Keratinocyte (primary cell): ENCODE measurements around the gene TRDN. TPM values are rescaled to one million over a fixed set of nuclear protein-coding genes. Genes with fewer than 3 reads are reported as not detected.

Experiments used
- DNase-seq: peaks from one replicate; pipeline ENCODE4 v3.0.0-alpha.2; 2011; ENCODE audit warnings: low read depth, missing footprints, low spot score
- FAIRE-seq: peaks from 2 replicates; lab custom pipeline; 2011; peaks lifted over from hg19 to GRCh38; lab: Jason Lieb, UNC
- H2AFZ ChIP-seq: 2 replicates; pipeline ENCODE4 v1.6.0; 2012; ENCODE audit warnings: low read length, control low read depth, inconsistent platforms; ENCODE audit not compliant: control insufficient read depth
- H3K27ac ChIP-seq: 2 replicates; pipeline ENCODE4 v1.5.1; 2011; ENCODE audit warnings: low read length; ENCODE audit not compliant: control insufficient read depth, insufficient read depth
- H3K27me3 ChIP-seq: 3 replicates; pipeline ENCODE4 v1.6.0; 2011; ENCODE audit warnings: low read length; ENCODE audit not compliant: control insufficient read depth, insufficient read depth; ENCODE audit errors: extremely low read depth
- H3K36me3 ChIP-seq, 2 experiments: 2 replicates in 1 of 2; 3 replicates in 1 of 2; pipeline ENCODE4 v1.5.1; 2011; ENCODE audit warnings: low read length in 2 of 2, mild to moderate bottlenecking in 1 of 2; ENCODE audit not compliant: control insufficient read depth in 2 of 2, insufficient read depth in 2 of 2; ENCODE audit errors: extremely low read depth in 1 of 2
- H3K4me1 ChIP-seq: 3 replicates; pipeline ENCODE4 v1.5.1; 2011; ENCODE audit warnings: low read length; ENCODE audit not compliant: control insufficient read depth, insufficient read depth; ENCODE audit errors: extremely low read depth
- H3K4me2 ChIP-seq: 3 replicates; pipeline ENCODE4 v1.6.0; 2011; ENCODE audit warnings: low read depth, low read length; ENCODE audit not compliant: control insufficient read depth, insufficient read depth; ENCODE audit errors: extremely low read depth
- H3K4me3 ChIP-seq, 3 experiments: fragments of 200-600 bp in 1 of 3; sonication (generic) in 1 of 3; 2 replicates in 2 of 3; 3 replicates in 1 of 3; pipeline ENCODE4 v1.5.1; 2011 to 2016; ENCODE audit warnings: low read length in 3 of 3, mild to moderate bottlenecking in 3 of 3, control low read depth in 2 of 3, inconsistent platforms in 1 of 3, low read depth in 1 of 3, mixed read lengths in 1 of 3, mixed run types in 1 of 3, moderate library complexity in 1 of 3; ENCODE audit not compliant: control insufficient read depth in 2 of 3, insufficient read depth in 2 of 3; ENCODE audit errors: extremely low read depth in 1 of 3
- H3K79me2 ChIP-seq: 2 replicates; pipeline ENCODE4 v1.6.0; 2012; ENCODE audit warnings: low read length; ENCODE audit not compliant: control insufficient read depth, insufficient read depth
- H3K9ac ChIP-seq: 3 replicates; pipeline ENCODE4 v1.6.0; 2011; ENCODE audit warnings: low read length; ENCODE audit not compliant: control insufficient read depth, insufficient read depth; ENCODE audit errors: extremely low read depth
- H3K9me1 ChIP-seq: 3 replicates; pipeline ENCODE4 v1.6.0; 2011; ENCODE audit warnings: low read length; ENCODE audit not compliant: control insufficient read depth, insufficient read depth; ENCODE audit errors: extremely low read depth
- H3K9me3 ChIP-seq: 2 replicates; pipeline ENCODE4 v1.5.1; 2012; ENCODE audit warnings: low read depth, low read length; ENCODE audit not compliant: control insufficient read depth
- H4K20me1 ChIP-seq: 3 replicates; pipeline ENCODE4 v1.6.0; 2011; ENCODE audit warnings: low read length; ENCODE audit not compliant: control insufficient read depth, insufficient read depth; ENCODE audit errors: extremely low read depth
- CTCF ChIP-seq, 3 experiments: IDR thresholded peaks in 1 of 3; conservative IDR thresholded peaks in 1 of 3; optimal IDR thresholded peaks in 1 of 3; 2 replicates in 2 of 3; 3 replicates in 1 of 3; pipeline versions ENCODE3 to v1.5.1; 2011; ENCODE audit warnings: low read length in 3 of 3, mild to moderate bottlenecking in 3 of 3, moderate library complexity in 2 of 3, control low read depth in 1 of 3, inconsistent platforms in 1 of 3; ENCODE audit not compliant: insufficient read depth in 2 of 3; ENCODE audit errors: extremely low read depth in 1 of 3
- EZH2 ChIP-seq: IDR thresholded peaks from one replicate; pipeline ENCODE4 v1.6.1; 2012; ENCODE audit warnings: inconsistent platforms, mild to moderate bottlenecking, low read length, moderate library complexity
- dilution Hi-C: fragments of 300-500 bp; cut with MboI; formaldehyde crosslinking; loops from one replicate; pipeline ENCODE4 v1.7.0; 2020; ENCODE audit warnings: low sequenced_read_pairs; ENCODE audit not compliant: extremely low pct_ligation_motif_present
- polyA plus RNA-seq, 5 experiments: library from polyadenylated mRNA; depleted of rRNA in 3 of 5; stranded (reverse) in 3 of 5; stranded (forward) in 1 of 5; unstranded in 1 of 5; fragments of >200 nt; gene quantifications; 1 replicate in 1 of 5; 2 replicates in 3 of 5; 3 replicates in 1 of 5; pipeline versions ENCODE4 v1.2.1 to v1.2.3, GENCODE V29; 2011 to 2012; ENCODE audit warnings: missing spikeins in 2 of 5, low read depth in 1 of 5, low replicate concordance in 1 of 5

Gene TRDN
- polyA plus RNA-seq, 1 donor (not counting 4 experiments of a cell fraction or from before 2014, with no cell fraction given), result not detected

DNA sequence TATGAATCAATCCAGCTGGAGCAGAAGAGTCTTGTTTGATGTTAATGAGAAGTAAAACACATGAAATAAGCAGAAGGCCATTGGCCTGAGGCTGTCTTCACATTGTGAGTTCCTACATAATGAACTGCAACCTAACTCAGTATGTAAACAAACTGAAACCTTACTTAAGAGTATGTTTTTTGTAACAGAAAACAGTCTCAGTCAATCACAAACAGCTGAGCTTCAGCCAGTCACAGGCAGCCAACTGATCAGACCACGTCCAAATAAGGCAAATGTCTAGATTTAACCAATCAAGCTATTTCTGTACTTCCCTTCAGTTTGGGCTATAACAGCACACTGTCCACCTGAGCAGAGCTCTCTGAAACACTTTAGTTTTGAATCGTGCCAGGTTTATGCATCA is 234.7 kb downstream of the TRDN start:
- DNase-seq, result no peak
- TF ChIP-seq EZH2 (no peak), CTCF (optimal IDR thresholded peaks at IDR 0.05 in 1 of 3, IDR thresholded peaks at IDR 0.05 in 1 of 3, conservative IDR thresholded peaks at IDR 0.05 in 1 of 3; ENCODE audit: extremely low read depth in 1 of 3, insufficient read depth in 2 of 3, low read length in 3 of 3) (no peak)
- no peaks in the 10 kb centered on the region for H3K27me3 ChIP-seq
- H4K20me1 ChIP-seq, result no peaks in the 10 kb centered on the region
- no peak overlapping the region for H3K4me2 ChIP-seq
- H3K4me1 ChIP-seq, result no peaks in the 10 kb centered on the region
- H3K9me1 ChIP-seq, result no peaks in the 10 kb centered on the region
- FAIRE-seq, result no peak
- H2AFZ ChIP-seq, result no peak overlapping the region
- no peak overlapping the region for H3K27ac ChIP-seq
- no peaks in the 10 kb centered on the region for H3K79me2 ChIP-seq
- dilution Hi-C loops, result loop anchor here (25.0 kb wide), 1 partner anchor 310 kb away; no protein-coding TSS in a partner anchor
- H3K36me3 ChIP-seq, result no peaks in the 10 kb centered on the region
- H3K4me3 ChIP-seq, result no peak overlapping the region
- H3K9me3 ChIP-seq, result no peaks in the 10 kb centered on the region
- no peak overlapping the region for H3K9ac ChIP-seq

GRCh38 chr6:123398072-123398471 is 238.7 kb downstream of the TRDN start:
- Histone ChIP-seq H3K27ac (no peak overlapping the region), H3K36me3 (no peaks in the 10 kb centered on the region), H4K20me1 (no peaks in the 10 kb centered on the region), H3K4me1 (no peaks in the 10 kb centered on the region), H2AFZ (no peak overlapping the region), H3K4me2 (no peak overlapping the region), H3K9me3 (no peaks in the 10 kb centered on the region), H3K9ac (no peak overlapping the region), H3K27me3 (no peaks in the 10 kb centered on the region), H3K9me1 (no peaks in the 10 kb centered on the region), H3K79me2 (no peaks in the 10 kb centered on the region), H3K4me3 (no peak overlapping the region)
- DNase-seq (no peak), FAIRE-seq (no peak)
- TF ChIP-seq CTCF (optimal IDR thresholded peaks at IDR 0.05 in 1 of 3, IDR thresholded peaks at IDR 0.05 in 1 of 3, conservative IDR thresholded peaks at IDR 0.05 in 1 of 3; ENCODE audit: extremely low read depth in 1 of 3, insufficient read depth in 2 of 3, low read length in 3 of 3), result no peak
- no peak for TF ChIP-seq EZH2
- dilution Hi-C loops, result no loop called here
